ENCODE results near the gene NVL. TPM values are rescaled to one million over a fixed set of nuclear protein-coding genes. Genes with fewer than 3 reads are reported as not detected.
A peak's percentile ranks its signal among the peaks of the same experiment; 100 is the strongest.

NVL gene
- total RNA-seq, result 34.6 TPM

- no peaks in the 10 kb centered on the region for H3K36me3 ChIP-seq
- H3K4me1 ChIP-seq, result peaks cover 0 to 18% of the 10 kb centered on the region in 2 donors
- no peaks in the 10 kb centered on the region for H3K9me3 ChIP-seq
- peak within 1 kb of the TSS; percentile 83 to 91 for H3K27ac ChIP-seq
- no peaks in the 10 kb centered on the region for H3K27me3 ChIP-seq
- TF ChIP-seq, protein P1, sequence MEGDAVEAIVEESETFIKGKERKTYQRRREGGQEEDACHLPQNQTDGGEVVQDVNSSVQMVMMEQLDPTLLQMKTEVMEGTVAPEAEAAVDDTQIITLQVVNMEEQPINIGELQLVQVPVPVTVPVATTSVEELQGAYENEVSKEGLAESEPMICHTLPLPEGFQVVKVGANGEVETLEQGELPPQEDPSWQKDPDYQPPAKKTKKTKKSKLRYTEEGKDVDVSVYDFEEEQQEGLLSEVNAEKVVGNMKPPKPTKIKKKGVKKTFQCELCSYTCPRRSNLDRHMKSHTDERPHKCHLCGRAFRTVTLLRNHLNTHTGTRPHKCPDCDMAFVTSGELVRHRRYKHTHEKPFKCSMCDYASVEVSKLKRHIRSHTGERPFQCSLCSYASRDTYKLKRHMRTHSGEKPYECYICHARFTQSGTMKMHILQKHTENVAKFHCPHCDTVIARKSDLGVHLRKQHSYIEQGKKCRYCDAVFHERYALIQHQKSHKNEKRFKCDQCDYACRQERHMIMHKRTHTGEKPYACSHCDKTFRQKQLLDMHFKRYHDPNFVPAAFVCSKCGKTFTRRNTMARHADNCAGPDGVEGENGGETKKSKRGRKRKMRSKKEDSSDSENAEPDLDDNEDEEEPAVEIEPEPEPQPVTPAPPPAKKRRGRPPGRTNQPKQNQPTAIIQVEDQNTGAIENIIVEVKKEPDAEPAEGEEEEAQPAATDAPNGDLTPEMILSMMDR (IDR thresholded peaks at IDR 0.05), result no peak
- DNase-seq (ENCODE audit: low spot score in 2 of 2), result peak; percentile 12 to 86
- H3K4me3 ChIP-seq, result peak within 1 kb of the TSS; percentile 79 to 83
- intact Hi-C loops (cut with DNase I), result loop anchor here (1.0 to 5.0 kb wide), 4 partner anchors 26 to 633 kb away; partner anchors contain the start of genes CNIH4 and DEGS1
Observed at GRCh38 chr1:224329842-224330753, at the start of gene NVL. NVL (minus strand) TSS chr1:224330172; CDS start chr1:224330127, 45 bp downstream.

- Histone ChIP-seq H3K4me3 (no peak overlapping the region), H3K27ac (no peak overlapping the region), H3K9me3 (no peaks in the 10 kb centered on the region), H3K36me3 (peaks cover 21 to 45% of the 10 kb centered on the region in 2 donors), H3K4me1 (peaks cover 10% of the 10 kb centered on the region in 2 donors), H3K27me3 (no peaks in the 10 kb centered on the region)
- TF ChIP-seq, protein P1 (IDR thresholded peaks at IDR 0.05), result no peak
- no peak for DNase-seq (ENCODE audit: low spot score in 2 of 2)
- intact Hi-C loops (cut with DNase I), result no loop called here
Observed at GRCh38 chr1:224378855-224379631, 49.1 kb upstream of the NVL start.

- Histone ChIP-seq H3K27ac (peak overlapping the region; percentile 28 to 48), H3K27me3 (no peaks in the 10 kb centered on the region), H3K9me3 (no peaks in the 10 kb centered on the region), H3K36me3 (peaks cover 33 to 53% of the 10 kb centered on the region in 2 donors), H3K4me3 (no peak overlapping the region), H3K4me1 (peaks cover 10% of the 10 kb centered on the region in 2 donors)
- TF ChIP-seq, protein P1 (IDR thresholded peaks at IDR 0.05), result no peak
- intact Hi-C loops (cut with DNase I), result no loop called here
- no peak for DNase-seq (ENCODE audit: low spot score in 2 of 2)
Observed at GRCh38 chr1:224377676-224378006, 47.7 kb upstream of the NVL start.

DNA sequence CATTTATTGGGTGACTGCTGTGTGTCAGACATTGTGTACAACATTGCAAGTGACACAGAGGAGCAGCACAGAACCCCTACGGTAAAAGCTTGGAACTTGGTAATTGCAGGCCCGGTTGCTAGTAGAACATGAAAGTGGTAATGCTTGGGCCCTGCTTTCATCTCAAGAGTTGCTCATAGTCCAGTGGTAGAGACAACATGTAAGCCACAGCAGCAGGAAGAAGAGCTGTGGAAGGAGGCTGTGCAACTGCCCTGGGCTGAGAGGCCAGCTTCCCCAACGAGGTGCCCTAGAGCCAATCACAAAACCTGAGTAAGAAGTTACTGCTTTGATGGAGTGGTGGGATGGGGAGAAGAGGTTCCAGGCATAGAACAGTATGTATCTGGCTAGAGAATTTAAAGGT is 45.1 kb upstream of the NVL start:
- H3K27ac ChIP-seq, result no peak overlapping the region
- H3K27me3 ChIP-seq, result no peaks in the 10 kb centered on the region
- H3K4me1 ChIP-seq, result peaks cover 10% of the 10 kb centered on the region in 2 donors
- peaks cover 54 to 72% of the 10 kb centered on the region in 2 donors for H3K36me3 ChIP-seq
- H3K4me3 ChIP-seq, result no peak overlapping the region
- intact Hi-C loops (cut with DNase I), result no loop called here
- no peak for DNase-seq (ENCODE audit: low spot score in 2 of 2)
- TF ChIP-seq, protein P1 (IDR thresholded peaks at IDR 0.05), result no peak
- no peaks in the 10 kb centered on the region for H3K9me3 ChIP-seq

- peaks cover 61 to 81% of the 10 kb centered on the region in 2 donors for H3K36me3 ChIP-seq
- TF ChIP-seq, protein P1 (IDR thresholded peaks at IDR 0.05), result no peak
- intact Hi-C loops (cut with DNase I), result no loop called here
- no peak overlapping the region for H3K4me3 ChIP-seq
- peaks cover 10% of the 10 kb centered on the region in 2 donors for H3K4me1 ChIP-seq
- H3K27ac ChIP-seq, result no peak overlapping the region
- no peak for DNase-seq (ENCODE audit: low spot score in 2 of 2)
- H3K9me3 ChIP-seq, result no peaks in the 10 kb centered on the region
- no peaks in the 10 kb centered on the region for H3K27me3 ChIP-seq
Observed at GRCh38 chr1:224373008-224373590, 43.1 kb upstream of the NVL start.
